Measurements from ENCODE around the gene UBE2Q2.

DNA sequence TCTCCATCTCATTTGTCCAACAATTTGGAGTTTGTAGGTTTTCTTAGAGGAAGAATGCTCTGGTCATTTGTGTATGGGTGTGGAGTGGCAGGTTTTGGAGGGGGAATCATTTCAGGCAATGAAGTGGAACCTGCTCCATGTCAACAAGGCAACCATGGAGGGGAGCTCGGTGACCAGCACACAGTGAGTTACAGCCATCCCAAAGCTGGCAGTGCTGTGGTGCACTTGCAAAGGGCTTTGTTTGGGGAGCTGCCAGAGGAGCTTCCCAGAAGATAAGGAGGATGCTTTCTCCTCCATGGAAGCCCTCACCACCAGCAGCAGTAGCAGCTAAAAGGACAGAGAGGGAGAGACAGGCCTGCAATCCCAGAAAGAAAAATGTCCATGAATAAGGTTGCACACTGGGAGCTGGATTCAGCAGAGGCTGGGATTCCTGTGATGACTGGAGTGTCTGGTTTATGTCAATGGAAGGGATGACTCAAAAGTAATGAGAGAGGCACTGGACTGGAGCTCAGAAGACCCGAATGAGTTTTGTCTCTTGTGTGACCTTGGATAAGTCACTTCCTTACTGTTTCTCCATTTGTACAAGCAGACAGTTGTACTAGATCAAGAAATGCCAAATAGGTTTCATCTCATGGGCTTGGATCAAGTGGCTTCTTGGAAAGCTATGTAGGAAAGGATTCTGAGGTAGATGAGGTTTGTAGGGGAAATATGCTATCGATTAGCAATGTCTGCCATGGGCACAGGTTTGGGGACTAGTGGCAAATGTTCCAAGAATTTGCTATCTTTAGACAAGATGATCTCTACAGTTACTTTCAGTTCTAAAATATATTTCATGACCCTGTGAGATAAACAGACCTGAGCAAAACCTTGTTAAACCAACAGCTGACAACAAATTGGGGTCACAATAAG lies 27.2 kb upstream of the UBE2Q2 start:
- TF ChIP-seq MXI1 (conservative IDR thresholded peaks at IDR 0.05; ENCODE audit: poor library complexity, severe bottlenecking): no peak
- TF ChIP-seq, protein P1, sequence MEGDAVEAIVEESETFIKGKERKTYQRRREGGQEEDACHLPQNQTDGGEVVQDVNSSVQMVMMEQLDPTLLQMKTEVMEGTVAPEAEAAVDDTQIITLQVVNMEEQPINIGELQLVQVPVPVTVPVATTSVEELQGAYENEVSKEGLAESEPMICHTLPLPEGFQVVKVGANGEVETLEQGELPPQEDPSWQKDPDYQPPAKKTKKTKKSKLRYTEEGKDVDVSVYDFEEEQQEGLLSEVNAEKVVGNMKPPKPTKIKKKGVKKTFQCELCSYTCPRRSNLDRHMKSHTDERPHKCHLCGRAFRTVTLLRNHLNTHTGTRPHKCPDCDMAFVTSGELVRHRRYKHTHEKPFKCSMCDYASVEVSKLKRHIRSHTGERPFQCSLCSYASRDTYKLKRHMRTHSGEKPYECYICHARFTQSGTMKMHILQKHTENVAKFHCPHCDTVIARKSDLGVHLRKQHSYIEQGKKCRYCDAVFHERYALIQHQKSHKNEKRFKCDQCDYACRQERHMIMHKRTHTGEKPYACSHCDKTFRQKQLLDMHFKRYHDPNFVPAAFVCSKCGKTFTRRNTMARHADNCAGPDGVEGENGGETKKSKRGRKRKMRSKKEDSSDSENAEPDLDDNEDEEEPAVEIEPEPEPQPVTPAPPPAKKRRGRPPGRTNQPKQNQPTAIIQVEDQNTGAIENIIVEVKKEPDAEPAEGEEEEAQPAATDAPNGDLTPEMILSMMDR (IDR thresholded peaks at IDR 0.05; ENCODE audit: poor library complexity, severe bottlenecking): no peak
- TF ChIP-seq EZH2 (IDR thresholded peaks at IDR 0.05; ENCODE audit: borderline replicate concordance, insufficient read depth, low read length, poor library complexity, severe bottlenecking): no peak
- TF ChIP-seq, protein P2, sequence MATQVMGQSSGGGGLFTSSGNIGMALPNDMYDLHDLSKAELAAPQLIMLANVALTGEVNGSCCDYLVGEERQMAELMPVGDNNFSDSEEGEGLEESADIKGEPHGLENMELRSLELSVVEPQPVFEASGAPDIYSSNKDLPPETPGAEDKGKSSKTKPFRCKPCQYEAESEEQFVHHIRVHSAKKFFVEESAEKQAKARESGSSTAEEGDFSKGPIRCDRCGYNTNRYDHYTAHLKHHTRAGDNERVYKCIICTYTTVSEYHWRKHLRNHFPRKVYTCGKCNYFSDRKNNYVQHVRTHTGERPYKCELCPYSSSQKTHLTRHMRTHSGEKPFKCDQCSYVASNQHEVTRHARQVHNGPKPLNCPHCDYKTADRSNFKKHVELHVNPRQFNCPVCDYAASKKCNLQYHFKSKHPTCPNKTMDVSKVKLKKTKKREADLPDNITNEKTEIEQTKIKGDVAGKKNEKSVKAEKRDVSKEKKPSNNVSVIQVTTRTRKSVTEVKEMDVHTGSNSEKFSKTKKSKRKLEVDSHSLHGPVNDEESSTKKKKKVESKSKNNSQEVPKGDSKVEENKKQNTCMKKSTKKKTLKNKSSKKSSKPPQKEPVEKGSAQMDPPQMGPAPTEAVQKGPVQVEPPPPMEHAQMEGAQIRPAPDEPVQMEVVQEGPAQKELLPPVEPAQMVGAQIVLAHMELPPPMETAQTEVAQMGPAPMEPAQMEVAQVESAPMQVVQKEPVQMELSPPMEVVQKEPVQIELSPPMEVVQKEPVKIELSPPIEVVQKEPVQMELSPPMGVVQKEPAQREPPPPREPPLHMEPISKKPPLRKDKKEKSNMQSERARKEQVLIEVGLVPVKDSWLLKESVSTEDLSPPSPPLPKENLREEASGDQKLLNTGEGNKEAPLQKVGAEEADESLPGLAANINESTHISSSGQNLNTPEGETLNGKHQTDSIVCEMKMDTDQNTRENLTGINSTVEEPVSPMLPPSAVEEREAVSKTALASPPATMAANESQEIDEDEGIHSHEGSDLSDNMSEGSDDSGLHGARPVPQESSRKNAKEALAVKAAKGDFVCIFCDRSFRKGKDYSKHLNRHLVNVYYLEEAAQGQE (IDR thresholded peaks at IDR 0.05; ENCODE audit: borderline replicate concordance): no peak
- no peak for TF ChIP-seq EP300 (conservative IDR thresholded peaks at IDR 0.05; ENCODE audit: poor library complexity, severe bottlenecking)
- no peak for TF ChIP-seq SMC3 (conservative IDR thresholded peaks at IDR 0.05; ENCODE audit: poor library complexity)
- no peak for TF ChIP-seq TAF1 (IDR thresholded peaks at IDR 0.05; ENCODE audit: low read depth)
- no peak for TF ChIP-seq RAD21 (conservative IDR thresholded peaks at IDR 0.05)
- no peak for TF ChIP-seq POLR2AphosphoS5 (IDR thresholded peaks at IDR 0.05)
